Stimulated activated CD8-positive, alpha-beta memory T cell treated with anti-CD3 and anti-CD28 coated beads, Interleukin-15, amount 100 ng/mL, for 24 hours (primary cell): ENCODE data around the gene CTDP1.

Experiments used
- DNase-seq: peaks from one replicate; pipeline ENCODE4 v3.0.0-alpha.2; 2020; ENCODE audit warnings: low read depth

Gene CTDP1

GRCh38 chr18:79782566-79783308 lies 103.1 kb downstream of the CTDP1 start:
- DNase-seq: no peak

DNA sequence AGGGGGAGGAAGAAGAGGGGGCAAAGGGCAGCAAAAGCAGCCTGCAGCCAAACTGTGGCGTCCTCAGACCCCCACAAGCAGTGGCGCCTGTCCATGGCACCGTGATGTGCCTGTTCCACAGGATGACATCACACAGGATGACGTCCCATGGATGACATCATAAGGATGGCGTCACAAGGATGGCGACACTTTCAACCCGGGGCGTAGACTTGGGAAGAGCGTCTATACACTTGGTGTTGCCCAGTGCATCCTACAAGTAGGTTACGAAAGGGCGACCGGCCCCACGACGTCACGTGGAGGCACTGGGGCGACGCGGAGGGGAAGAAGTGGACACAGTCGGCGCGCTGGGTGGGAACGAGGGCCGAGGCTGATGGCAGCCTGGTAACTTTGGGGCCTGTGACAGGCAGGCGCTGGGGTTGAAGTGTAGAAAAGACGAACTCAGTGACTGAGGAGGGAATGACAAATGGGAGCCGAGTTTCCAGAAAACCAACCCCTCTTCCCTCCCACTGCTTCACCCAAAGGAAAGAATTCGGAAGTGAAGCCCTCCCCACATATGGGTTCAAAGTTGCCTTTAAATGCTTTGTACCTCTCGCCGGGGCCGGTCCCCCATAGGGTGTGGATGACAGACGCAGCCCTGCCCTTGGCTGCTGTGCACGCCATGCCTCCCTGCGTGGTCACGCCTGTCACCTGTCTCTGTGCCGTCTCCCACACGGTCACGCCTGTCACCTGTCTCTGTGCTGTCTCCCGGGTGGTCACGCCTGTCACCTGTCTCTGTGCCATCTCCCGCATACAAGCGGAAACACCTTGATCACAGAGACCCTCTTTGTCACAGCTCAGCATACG lies 104.7 kb downstream of the CTDP1 start:
- DNase-seq: no peak

- DNase-seq: no peak
These were observed 105.6 kb downstream of the CTDP1 start for GRCh38 chr18:79784965-79785770.

- DNase-seq: no peak
These were observed 106.2 kb downstream of the CTDP1 start for GRCh38 chr18:79785831-79786230.

- no peak for DNase-seq
These were observed 106.7 kb downstream of the CTDP1 start for GRCh38 chr18:79786304-79786703.

GRCh38 chr18:79786786-79787526 lies 107.4 kb downstream of the CTDP1 start:
- DNase-seq: no peak

DNA sequence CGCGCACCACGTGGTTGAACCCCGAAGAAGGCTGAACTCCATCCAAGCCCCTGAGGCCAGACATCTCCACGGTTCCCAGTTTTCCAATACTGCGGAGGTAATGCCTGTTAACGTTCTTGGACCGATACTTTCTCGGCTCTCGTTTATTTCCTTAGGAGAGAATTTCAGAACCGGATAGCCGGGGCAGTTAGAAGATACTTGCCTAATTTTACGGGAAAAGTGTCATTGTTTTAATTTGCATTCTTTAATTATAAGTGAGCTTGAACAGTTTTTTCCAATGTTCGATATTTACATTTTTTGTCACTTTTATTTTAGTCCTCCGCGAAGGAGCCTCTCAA lies 107.9 kb downstream of the CTDP1 start:
- DNase-seq: no peak

DNA sequence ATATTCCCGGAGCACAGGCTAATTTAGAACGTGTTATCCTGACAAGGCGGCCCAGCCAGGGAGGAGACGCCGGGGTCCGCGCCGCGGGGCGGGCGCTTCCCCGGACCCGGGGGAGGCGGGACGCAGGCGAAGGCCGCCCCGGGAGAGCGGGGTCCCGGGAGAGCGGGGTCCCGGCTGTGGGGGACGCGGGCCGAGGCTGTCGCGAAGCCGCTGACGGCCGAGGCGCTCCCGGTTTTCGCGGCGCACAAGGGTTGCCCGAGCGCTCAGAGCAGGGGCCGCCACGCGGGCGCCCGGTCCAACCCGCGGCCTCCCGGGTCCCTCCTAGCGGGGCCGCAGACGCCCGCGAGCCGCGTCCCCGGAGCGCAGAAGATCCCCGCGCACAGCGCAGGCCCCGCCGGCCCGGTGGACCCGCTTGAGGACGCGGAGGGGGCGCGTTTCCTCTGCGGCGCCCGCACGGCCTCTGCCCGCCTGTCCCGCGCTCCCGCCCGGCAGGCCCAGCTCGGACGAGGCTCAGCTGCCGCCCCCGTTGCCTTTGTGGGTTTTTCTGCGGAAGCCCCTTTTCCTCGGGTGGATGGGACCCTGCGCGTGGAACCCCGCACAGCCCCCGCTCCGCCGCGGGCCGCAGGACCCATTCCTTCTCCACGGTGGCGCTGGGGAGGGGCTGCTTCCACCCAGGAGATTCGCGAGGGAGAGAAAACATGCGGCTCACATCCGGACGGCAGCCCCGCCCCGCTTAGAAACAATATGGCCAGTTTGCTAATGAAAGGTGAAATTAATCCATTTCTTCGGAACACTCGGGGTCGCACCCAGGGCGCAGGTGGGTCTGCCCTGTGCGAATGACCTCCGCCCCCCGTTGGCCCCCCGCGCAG lies 108.5 kb downstream of the CTDP1 start:
- DNase-seq: no peak

DNA sequence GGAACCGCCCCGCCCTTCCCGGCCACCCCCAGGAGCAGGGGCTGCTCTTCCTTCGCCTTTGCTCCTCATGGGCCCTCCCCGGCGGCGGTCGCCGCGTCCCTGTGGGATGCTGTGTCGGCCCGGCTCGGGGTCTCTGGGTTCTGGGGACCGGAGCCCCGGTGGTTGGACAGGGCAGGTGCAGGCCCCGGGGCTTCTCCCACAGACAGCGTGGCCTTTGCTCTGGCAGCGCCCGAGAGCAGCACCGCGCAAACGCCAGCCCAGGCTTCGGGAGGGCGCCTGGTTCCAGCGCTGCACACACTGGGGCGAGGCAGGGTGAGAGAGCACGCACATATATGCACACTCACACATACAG lies 109.1 kb downstream of the CTDP1 start:
- no peak for DNase-seq

- DNase-seq: no peak
These were observed 109.7 kb downstream of the CTDP1 start for GRCh38 chr18:79789091-79789891.

- DNase-seq: no peak
These were observed 110.6 kb downstream of the CTDP1 start for GRCh38 chr18:79789901-79790890.

DNA sequence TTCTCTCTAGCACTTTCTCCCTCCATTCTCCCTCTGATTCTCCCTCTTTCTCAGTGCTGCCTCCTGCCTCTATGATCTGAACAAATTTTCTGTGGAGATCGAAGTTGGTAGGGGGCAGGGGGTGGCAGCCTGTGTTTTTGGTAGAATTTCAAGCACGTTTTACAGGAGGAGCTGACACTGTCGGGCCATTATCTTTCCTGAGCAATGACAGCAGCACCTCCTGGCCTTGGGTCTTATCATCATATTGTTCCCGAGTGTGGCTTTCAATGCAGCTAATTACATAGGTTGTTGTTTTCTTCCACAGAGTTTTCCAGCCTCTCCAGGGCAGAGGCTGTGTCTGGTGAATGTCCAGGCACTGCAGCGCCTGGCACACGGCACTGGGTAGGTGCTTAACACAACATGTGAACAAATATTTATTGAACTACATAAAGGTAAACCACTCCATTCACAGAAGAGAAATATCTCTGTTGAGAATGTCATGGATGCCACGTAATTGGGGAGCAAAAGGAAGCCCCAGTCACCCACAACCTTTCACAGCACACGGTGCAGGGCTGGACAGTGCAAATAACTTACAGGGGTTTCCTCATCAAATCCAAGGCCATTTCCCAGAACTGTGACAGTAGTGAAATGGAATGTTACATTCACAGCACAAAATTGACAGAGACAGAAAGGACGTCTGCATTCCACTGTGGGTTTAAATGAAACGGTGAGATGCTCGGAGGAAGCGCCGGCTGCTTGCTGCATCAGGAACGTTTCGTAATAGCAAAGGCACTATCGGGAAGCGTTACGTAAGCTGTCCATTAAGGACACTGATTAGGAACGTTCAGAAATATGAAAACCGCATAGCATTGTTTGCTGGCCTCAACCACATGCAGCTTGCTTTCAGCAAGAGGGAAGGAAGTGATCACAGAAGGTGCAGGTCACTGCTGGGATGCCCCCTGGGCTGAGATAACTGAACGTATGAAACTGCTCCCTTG lies 111.7 kb downstream of the CTDP1 start:
- no peak for DNase-seq

- DNase-seq: no peak
These were observed 112.7 kb downstream of the CTDP1 start for GRCh38 chr18:79792096-79792987.

- DNase-seq: no peak
These were observed 113.4 kb downstream of the CTDP1 start for GRCh38 chr18:79792988-79793355.

DNA sequence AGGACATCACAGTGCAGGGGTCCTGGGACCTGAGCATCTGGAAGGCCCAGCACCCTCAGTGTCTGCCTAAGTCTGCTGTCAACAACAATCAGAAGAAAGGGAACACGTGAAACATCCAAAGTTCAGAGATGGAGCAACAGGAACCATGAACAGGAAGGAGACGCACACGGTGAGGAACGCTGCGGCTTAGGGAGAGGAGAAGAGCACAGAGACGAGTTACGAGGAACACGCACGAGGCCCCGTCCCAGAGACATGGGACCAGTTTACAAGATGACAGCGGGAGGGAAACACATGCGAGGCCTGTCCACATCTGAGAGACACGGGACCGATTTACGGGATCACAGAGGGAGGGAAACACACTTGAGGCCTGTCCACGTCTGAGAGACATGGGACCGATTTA lies 115.2 kb downstream of the CTDP1 start:
- DNase-seq: no peak

DNA sequence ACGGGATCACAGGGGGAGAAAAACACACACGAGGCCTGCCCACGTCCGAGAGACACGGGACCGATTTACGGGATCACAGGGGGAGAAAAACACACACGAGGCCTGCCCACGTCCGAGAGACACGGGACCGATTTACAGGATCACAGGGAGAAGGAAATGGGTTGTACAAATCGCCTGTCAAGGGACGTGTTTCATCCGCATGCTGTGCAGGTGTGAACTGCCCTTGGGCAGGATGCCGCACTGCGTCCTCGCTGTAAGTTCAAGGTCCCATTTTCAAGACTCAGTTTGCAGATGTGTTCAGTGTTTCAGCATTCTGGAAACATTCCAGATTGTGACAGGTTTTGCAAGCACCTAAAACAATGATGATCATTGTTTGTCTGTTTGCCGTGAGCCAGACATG lies 115.8 kb downstream of the CTDP1 start:
- DNase-seq: no peak

DNA sequence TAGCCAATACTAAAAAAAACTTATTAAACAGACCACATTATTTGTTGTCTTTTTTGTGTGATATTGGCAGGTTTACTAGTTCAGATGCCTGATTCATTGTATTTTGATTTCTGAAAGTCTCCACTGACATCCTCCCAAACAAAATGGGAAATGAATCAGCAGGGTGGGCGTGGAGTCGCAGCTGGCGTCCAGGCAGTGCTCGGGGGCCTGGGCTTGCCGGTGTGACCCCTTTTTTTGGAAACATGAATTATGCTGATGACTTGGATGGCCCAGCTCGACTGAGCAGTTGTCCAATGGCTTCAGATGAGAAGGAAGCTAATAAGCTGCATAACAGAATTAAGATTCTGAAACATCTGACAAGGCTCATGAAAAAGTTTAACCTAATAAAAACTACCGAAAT lies 116.4 kb downstream of the CTDP1 start:
- no peak for DNase-seq
